ENCODE results near the gene CBLN3. TPM values are rescaled to one million over a fixed set of nuclear protein-coding genes. Genes with fewer than 3 reads are reported as not detected.

CBLN3 gene
- total and polyA plus RNA-seq, 2 of the 4 experiments (the other 2 are of a cell fraction), result 0.72 to 4.5 TPM

- TF ChIP-seq CTCF (conservative IDR thresholded peaks at IDR 0.05; ENCODE audit: low read depth, low read length) (no peak), RCOR1 (IDR thresholded peaks at IDR 0.05; ENCODE audit: insufficient replicate concordance, low read length) (no peak), RFX5 (IDR thresholded peaks at IDR 0.05; ENCODE audit: low read depth, low read length) (no peak), MAFK (IDR thresholded peaks at IDR 0.05; ENCODE audit: low read depth, low read length) (no peak)
- TF ChIP-seq, protein P1, sequence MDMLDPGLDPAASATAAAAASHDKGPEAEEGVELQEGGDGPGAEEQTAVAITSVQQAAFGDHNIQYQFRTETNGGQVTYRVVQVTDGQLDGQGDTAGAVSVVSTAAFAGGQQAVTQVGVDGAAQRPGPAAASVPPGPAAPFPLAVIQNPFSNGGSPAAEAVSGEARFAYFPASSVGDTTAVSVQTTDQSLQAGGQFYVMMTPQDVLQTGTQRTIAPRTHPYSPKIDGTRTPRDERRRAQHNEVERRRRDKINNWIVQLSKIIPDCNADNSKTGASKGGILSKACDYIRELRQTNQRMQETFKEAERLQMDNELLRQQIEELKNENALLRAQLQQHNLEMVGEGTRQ (IDR thresholded peaks at IDR 0.05; ENCODE audit: low read depth, low read length), result no peak
Measured at GRCh38 chr14:24426912-24427536, 2.4 kb downstream of the CBLN3 start (continued).

Data from IMR-90 (cell line).